GM12874 (cell line): ENCODE data around the gene ACSBG1.

Source experiments
- TF ChIP-seq, protein P1 (sequence below): IDR thresholded peaks from 2 replicates; pipeline ENCODE4 v1.5.1; 2011; ENCODE audit warnings: low read depth, mild to moderate bottlenecking, control low read depth, low read length, moderate library complexity; ENCODE audit not compliant: insufficient read depth

Gene ACSBG1

DNA sequence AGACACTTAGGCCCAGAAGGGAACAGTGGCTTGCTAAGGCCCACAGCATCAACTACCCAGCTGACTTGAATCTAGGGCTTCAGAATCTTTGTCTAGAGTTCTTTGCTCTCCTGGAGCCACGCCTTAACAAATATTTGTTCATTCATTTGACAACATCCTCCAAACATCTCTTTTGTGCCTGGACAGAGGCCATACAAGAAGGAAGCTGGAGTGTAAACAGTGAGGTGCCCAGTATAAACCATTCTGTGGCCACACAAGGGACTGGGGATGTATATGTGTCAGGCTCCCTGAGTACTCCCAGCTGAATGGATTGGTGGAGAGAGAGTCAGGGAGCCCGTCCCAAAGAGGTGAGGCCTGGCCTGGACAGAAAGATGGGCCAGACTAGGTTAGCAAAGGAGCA lies 106.5 kb downstream of the ACSBG1 start:
- TF ChIP-seq, protein P1, sequence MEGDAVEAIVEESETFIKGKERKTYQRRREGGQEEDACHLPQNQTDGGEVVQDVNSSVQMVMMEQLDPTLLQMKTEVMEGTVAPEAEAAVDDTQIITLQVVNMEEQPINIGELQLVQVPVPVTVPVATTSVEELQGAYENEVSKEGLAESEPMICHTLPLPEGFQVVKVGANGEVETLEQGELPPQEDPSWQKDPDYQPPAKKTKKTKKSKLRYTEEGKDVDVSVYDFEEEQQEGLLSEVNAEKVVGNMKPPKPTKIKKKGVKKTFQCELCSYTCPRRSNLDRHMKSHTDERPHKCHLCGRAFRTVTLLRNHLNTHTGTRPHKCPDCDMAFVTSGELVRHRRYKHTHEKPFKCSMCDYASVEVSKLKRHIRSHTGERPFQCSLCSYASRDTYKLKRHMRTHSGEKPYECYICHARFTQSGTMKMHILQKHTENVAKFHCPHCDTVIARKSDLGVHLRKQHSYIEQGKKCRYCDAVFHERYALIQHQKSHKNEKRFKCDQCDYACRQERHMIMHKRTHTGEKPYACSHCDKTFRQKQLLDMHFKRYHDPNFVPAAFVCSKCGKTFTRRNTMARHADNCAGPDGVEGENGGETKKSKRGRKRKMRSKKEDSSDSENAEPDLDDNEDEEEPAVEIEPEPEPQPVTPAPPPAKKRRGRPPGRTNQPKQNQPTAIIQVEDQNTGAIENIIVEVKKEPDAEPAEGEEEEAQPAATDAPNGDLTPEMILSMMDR, result no peak

DNA sequence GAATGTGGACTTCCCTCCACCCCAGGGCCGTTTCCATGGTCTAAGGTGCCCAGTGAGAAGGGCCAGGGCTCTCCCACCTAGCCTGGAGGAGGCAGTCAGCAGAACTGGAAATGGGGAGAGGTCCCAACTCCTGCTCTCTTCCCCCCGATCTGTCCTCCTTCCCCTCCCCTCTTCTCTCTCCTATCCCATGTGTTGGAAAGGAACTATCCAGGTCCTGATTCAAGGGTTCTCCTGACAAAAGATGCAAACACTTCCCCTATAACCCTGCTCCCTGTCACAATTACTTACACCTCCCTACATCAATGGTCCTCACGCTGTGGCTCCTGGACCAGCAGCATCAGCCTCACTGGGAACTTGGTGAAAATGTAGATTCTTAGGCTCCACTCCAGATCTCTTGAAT lies 109.1 kb downstream of the ACSBG1 start:
- TF ChIP-seq, protein P1, result no peak

- TF ChIP-seq, protein P1, result no peak
These were observed 113.8 kb downstream of the ACSBG1 start for GRCh38 chr15:78120523-78120922.
